Brain microvascular endothelial cell (primary cell): ENCODE data around the gene APLF.

Experiments used
- DNase-seq: peaks from one replicate; pipeline ENCODE4 v3.0.0-alpha.2; 2020
- H3K27ac ChIP-seq: fragments of 250-450 bp; sonication (Bioruptor Pico); 2 replicates; pipeline ENCODE4 v1.5.1; 2020; ENCODE audit warnings: mild to moderate bottlenecking, moderate library complexity
- H3K27me3 ChIP-seq: fragments of 250-450 bp; sonication (Bioruptor Pico); replicated peaks from 2 replicates; pipeline ENCODE4 v1.5.1; 2020; ENCODE audit warnings: mild to moderate bottlenecking
- H3K36me3 ChIP-seq: fragments of 250-450 bp; sonication (Bioruptor Pico); replicated peaks from 2 replicates; pipeline ENCODE4 v1.5.1; 2020; ENCODE audit warnings: mild to moderate bottlenecking
- H3K4me3 ChIP-seq: 2 replicates; pipeline ENCODE4 v1.5.1; 2011; ENCODE audit warnings: low read depth, mild to moderate bottlenecking, control low read depth, low read length, moderate library complexity
- CTCF ChIP-seq: IDR thresholded peaks from 2 replicates; pipeline ENCODE4 v1.5.1; 2011; ENCODE audit warnings: low read depth, mild to moderate bottlenecking, moderate library complexity, low read length, control low read depth, inconsistent platforms; ENCODE audit errors: missing control alignments
- in situ Hi-C: cut with HindIII; loops from 2 replicates; pipeline ENCODE4 v1.10.0; 2017; ENCODE audit warnings: low sequenced_read_pairs, low pct_ligation_motif_present

The APLF gene

GRCh38 chr2:68447118-68447517 is 20.3 kb upstream of the APLF start:
- Histone ChIP-seq H3K27me3 (no peaks in the 10 kb centered on the region), H3K4me3 (no peak overlapping the region), H3K36me3 (no peaks in the 10 kb centered on the region), H3K27ac (no peak overlapping the region)
- in situ Hi-C loops: no loop called here
- no peak for DNase-seq
- TF ChIP-seq CTCF: no peak

GRCh38 chr2:68448671-68449653 is 18.4 kb upstream of the APLF start:
- Histone ChIP-seq H3K27me3 (no peaks in the 10 kb centered on the region), H3K27ac (no peak overlapping the region), H3K4me3 (no peak overlapping the region), H3K36me3 (no peaks in the 10 kb centered on the region)
- TF ChIP-seq CTCF: no peak
- no peak for DNase-seq
- in situ Hi-C loops: no loop called here

- Histone ChIP-seq H3K27ac (no peak overlapping the region), H3K27me3 (no peaks in the 10 kb centered on the region), H3K36me3 (no peaks in the 10 kb centered on the region), H3K4me3 (no peak overlapping the region)
- no peak for DNase-seq
- in situ Hi-C loops: no loop called here
- no peak for TF ChIP-seq CTCF
Measured at GRCh38 chr2:68452158-68452900, 15.1 kb upstream of the APLF start.

- Histone ChIP-seq H3K4me3 (no peak overlapping the region), H3K36me3 (no peaks in the 10 kb centered on the region), H3K27ac (no peak overlapping the region), H3K27me3 (no peaks in the 10 kb centered on the region)
- in situ Hi-C loops: no loop called here
- TF ChIP-seq CTCF: no peak
- DNase-seq: no peak
Measured at GRCh38 chr2:68453761-68454360, 13.5 kb upstream of the APLF start.

GRCh38 chr2:68454719-68455118 is 12.7 kb upstream of the APLF start:
- no peaks in the 10 kb centered on the region for H3K27me3 ChIP-seq
- no peak for TF ChIP-seq CTCF
- H3K36me3 ChIP-seq: no peaks in the 10 kb centered on the region
- DNase-seq: no peak
- in situ Hi-C loops: no loop called here
- H3K4me3 ChIP-seq: no peak overlapping the region
- no peak overlapping the region for H3K27ac ChIP-seq
